GM18508 (cell line): ENCODE data around the gene ARSA.
"Not testable (repeated sequence)": the region's sequence is repeated elsewhere in the genome, so short reads cannot be mapped to it uniquely, and the experiment has no call there.

Experiments used
- ATAC-seq: cut with Tn5 transposase; IDR thresholded peaks from one replicate; pipeline ENCODE4 v1.9.1; 2021; ENCODE audit warnings: moderate number of reproducible peaks; ENCODE audit not compliant: insufficient read depth, unreplicated experiment

Gene ARSA

DNA sequence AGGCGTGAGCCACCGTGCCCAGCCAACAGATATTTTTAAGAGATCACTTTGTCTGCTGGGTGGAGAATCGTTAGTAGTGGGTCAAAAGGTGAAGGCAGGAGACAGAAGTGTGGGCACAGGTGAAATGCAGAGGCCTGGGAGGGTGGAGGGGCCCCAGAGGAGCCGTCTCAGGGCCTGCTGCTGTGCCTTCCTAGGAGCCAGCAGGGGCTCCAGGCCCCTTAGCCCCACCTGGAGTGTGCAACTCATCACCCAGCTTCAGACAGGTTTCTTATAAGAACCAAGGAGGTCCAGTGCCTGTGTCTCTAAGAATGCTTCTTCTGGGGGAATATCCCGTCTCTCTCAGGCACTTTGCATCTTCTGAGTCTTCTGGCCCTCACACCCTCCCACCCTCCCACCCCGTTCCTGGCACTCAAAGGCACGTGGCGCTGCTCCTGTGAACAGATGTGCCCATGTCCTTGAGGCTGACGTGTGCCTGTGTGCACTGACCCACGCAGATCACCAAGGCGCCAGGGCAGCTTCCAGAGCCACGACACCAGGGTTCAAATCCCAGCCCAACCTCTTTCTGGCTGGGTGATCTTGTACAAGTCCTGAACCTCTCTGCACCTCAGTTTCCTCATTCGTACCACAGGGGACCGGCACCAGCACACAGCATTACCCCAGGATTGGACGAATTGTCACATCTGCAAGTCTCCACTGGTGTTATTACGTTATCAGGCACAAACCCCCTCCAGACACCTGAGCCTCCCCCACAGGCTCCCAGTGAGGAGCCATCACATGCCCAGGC, 3.4 kb downstream of the ARSA start:
- no peak for ATAC-seq

DNA sequence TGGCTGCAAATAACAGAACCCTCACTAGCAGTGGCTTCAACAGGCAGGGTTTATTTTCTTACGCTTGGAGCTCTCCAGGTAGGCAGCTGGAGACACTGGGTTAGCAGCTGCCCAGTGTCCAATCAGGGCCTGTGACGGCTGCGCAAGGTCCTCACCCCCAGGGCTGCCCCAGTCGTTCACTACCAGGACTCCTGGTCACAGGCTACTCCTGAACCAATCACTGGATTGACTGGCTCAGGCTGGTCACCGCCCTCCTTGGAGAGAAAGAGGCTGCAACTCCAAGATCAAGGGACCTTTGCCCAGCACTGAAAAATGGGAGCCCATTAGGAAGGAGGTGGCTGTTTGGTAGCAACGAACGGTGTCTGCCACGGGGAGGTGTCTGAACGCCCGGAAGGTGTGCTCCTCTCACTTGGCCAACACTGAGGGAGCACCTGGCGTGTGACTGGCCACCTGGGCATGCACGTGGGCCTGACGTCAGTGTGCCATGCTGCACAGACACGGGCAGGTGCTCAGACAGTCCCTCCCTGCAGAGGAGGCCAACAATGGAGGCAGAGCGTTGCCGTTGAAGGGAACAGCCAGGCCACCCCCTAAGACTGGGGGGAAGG, 5.1 kb downstream of the ARSA start:
- no peak for ATAC-seq

DNA sequence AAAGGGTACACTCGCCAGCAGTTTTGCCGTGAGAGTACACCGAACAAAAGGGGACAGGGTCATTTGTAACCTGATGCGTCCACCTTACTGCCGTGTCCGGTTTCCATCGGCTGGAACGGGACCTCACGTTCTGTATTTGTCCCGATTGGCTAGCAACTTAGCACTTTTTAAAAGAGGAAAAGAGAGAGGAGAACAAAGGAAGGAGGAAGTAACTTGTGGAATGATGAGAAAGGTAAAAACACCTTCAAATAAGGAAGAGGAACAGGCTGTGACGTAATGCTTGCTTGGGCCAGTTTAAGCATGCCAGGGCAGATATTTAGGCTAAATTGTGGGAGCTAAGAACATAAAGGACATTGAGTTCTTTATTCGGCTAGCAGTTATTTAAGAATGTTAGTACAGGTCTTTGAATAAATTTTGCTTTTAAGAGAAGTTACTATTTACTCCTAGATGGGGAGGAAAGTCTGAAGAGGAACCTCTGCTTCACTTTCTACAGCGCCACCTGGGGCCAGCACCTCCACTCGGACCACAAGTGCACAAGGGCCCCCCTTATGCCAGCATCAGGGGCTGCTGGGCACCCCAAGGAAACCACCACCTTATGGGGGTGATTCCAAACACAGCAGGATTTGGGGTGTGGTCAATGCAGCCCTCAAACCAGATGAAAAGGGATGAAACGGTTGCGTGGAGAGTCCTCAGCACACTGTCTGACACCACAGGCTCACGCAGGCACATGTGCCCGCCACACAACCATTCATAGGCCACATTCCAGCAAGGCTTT, 5.8 kb downstream of the ARSA start:
- no peak for ATAC-seq

DNA sequence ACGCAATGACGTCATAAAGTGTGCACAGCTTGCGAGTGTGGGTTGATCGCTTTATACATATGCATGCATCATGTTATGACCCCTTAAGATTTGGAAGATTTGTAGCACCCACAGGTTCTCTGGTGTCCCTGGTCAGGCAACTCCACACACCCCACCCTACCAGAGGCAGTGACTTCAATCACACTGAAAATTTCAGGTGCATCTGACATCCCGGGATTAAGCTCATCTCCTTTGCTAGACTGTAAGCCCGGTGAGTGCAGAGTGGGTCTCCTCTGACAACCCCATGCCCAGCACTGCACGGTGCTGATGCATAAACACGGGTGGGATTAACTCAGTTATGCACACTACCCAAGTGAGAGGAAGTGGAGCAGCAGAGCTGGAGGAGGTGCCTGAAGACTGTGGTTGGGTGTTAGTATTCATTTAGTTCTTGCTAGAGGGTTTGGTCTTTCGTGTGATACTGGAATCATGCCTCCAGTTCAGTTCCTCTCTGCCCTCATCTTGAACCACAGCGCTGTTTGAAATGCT, 6.5 kb downstream of the ARSA start:
- no peak for ATAC-seq

DNA sequence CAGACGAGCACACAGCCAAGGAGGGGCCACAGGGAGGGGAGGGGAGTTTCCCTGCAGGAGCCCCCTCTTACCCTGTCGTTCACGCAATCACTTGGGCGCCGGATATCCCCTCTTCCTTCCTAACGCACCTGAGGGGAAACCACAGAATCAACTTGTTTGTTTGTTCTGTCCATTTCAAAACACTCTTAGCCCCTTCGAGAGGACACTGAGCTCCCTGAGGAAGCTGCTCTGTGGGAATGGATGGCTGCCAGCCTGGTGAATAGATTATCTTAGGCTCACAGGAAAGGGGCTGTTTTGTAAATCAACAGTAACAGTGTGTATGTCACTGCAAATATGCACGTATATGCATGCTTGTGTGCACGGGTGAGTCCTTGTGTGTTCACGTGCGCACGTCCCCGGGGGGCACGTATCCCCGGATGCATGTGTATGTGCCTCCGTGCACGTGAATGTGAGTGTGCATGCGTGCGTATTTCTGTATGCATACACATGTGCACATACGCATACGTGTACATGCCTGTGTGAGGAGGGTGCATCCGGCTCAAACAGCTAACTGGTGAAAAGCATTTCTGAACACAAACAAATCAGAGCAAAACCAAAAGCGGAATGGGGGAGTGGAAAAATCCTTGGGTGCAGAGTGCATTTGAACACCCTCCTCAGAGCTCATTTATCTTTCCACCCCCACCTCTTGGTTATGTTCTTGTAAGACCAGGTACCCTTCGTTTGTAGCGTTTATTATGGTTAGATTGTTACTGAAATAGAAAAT, 7.2 kb downstream of the ARSA start:
- no peak for ATAC-seq

DNA sequence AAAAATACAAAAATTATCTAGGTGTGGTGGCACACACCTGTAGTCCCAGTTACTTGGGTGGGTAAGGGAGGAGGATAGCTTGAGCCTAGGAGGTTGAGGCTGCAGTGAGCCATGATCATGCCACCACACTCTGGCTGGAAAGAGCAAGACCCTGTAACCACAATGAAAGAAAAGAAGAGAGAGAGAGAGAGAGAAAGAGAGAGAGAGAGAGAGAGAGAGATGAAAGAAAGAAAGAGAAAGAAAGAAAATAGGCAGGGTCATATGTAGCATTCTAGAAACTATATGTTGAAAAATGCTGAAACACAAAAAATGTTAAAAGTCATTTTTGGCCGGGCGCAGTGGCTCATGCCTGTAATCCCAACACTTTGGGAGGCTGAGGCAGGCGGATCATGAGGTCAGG, 13.7 kb downstream of the ARSA start:
- ATAC-seq: not testable (repeated sequence)

DNA sequence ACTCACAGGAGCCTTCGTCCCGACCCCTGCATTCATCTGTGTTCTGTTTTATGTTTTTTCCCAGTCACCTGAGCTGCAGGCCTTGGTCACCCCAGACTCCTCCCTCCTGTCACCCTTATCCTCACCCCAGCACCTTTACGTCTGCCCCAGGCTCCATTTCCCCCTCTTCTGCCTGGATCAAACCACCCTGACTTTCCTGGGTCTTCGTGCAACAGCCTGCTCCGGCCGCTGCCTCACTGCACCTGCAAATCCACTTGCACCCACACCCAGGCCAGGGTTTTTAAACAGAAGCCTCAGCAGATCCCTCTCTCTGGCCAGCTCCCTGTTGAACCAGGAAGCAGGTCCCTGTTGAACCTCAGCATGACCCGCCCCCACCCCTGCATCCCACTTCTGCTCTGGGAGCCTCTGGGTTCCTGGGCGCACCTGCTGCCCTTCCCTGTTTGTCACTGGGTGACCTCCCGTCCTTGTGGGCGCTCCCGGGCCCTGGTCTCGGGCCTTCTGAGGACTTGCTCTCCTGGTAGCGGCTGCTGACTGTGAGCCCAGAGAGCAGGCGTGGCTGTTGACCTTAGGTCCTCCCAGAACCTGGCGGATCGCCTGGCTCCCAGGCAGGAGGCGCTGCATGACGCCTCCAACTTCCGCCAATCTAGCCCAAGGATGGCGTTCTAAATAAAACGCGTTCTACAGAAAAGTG, 14.5 kb downstream of the ARSA start:
- ATAC-seq: no peak

DNA sequence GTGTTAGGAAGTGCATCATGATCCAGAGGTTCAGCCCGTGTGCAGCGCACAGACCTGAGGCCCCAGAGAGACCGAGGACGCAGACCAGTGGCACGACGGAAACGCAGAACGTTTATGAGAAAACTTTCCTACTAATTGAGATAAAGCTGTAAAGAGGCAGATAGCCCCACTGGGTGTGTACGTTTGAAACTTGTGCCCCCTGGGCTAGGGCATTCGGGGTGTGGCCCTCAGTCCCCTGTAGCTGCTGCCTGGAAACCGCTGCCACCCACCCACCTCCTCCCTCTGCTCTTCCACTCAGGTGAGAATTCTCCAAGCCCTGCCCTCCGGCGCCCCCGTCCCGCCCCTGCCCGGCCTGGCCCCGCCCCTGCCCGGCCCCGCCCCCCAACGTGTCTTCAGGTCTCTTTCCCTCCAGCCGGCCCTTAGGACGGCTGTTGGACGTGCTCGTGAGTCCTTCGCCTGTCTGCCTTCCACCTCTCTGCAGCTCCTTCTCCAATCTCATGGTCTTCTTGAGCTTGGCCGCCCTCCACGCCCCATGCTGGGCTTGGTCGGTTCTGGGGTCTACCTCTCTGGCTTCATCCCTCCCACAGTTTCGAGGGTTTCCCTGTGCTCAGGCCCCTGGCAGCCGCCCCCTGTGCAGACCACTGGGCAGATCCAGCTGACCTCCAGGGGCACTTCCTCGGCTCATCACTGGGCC, 15.3 kb downstream of the ARSA start:
- no peak for ATAC-seq

DNA sequence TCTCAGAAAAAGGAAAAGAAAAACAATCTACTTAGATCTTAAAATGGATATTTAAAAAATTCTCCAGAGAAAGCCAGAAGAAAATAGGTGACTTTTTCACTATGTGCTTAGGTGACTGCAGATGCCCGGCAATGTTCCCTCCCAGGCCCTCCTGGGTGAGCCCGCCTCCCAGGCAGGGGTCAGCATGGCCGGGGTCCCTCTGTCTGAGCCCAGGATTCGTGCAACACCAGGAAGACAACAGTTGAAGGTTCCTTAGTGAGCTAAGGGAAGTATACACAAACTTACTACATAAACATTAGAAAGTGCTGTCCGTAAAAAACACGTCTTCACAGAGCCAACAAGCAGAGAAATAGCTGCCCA, 15.8 kb downstream of the ARSA start:
- no peak for ATAC-seq

DNA sequence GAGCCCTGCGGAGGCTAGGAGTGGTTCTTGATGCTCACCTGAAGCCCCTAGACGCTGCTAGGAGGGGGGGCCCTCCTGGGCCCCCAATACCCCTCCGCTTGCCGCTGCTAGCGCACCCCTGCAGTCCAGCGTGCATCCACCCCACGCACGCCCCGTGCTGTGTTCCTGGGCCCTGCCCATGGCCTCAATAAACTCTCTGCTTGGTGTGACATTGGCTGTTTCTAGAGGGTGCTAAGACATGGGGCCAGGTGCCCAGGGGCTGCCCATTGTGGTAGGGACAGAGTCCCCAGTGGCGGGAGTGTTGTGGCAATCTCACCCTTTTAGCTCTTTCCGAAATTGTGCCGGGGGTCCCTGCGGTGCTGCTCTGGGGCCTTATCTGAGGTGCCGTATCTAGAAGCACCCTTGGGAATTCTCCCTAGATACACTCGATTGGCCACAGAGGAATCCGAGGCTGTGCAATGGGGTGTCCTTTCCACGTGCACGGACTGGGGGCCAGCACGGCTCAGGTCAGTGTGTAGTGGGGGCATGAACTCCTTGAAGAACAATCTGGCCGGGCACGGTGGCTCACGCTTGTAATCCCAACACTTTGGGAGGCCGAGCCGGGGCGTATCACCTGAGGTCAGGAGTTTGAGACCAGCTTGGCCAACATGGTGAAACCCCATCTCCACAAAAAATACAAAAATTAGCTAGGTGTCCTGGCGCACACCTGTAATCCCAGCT, 16.5 kb downstream of the ARSA start:
- ATAC-seq: no peak

DNA sequence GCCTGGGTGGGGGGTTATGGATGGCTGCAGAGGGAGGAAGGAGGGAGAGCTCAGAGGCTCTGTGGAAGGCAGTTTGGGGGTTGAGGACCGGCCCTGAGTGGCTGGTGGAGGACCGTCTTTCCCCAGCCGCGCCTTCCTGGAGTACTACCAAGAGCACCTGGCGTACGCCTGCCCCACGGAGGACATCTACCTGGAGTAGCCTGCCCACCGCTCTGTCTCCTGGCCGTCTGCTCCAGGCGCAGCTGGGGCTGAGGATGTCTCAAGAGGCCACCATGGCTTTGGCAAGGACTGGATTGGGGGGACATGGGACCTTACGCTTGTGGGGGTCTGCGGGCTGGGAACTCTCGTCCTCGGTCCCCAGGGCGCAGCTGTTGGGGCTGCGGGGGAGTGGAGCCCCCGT, 17.4 kb downstream of the ARSA start:
- ATAC-seq: no peak

DNA sequence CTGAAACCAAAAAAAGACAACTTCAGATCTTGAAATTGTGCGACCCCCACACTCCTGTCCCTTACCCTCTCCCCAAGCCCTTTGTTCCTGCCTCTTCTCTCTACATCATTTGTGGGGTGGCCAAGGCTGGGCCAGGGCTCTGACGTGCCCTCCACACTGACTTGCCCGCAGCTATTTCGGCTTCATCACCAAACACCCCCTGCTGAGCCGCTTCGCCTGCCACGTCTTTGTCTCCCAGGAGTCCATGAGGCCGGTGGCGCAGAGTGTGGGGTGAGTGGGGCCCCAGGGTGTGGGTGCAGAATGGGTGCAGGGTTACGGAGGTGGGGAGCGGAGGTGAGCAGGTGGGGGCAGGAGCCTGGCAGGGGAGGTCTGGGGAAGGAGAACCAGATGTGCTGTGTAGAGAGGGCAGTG, 17.9 kb downstream of the ARSA start:
- ATAC-seq: no peak

DNA sequence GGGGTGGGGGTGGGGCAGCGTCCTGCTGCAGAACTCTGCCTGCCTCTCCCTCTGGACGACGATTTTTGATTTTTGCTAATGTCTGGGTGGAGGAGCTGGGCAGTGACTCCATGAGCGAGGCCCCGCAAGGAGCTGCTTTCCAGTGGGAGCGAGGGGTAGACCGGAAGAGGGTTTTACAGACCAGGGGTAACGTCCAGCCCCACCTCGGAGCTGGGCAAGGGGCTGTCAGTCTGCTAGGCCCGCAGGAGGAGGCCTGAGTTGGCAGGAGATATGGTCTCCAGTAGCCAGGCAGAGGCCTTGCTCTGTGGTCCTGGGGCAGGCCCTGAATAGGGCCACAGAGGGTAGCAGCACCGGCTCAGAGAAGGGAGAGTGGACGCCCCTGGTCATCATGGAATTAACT, 18.4 kb downstream of the ARSA start:
- ATAC-seq: no peak

DNA sequence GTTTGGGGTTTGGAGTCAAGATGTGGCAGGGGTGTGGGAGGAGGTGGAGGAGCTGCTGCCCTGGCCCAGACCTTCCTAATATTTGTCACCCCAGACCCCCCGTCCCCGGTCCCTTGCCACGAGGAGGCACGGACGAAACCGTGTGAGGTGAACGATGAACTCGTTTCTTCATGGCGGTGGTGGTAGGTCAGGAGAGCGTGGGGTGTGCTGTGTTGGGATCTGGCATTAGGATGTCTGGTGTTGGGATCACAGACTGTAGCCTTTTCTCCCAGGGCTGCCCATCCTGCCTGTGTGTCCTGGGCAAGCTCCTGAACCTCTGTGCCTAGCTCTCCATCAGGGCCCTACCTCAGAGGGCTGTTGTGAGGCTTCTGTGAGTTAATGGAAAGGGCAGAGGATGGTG, 19.0 kb downstream of the ARSA start:
- ATAC-seq: no peak

DNA sequence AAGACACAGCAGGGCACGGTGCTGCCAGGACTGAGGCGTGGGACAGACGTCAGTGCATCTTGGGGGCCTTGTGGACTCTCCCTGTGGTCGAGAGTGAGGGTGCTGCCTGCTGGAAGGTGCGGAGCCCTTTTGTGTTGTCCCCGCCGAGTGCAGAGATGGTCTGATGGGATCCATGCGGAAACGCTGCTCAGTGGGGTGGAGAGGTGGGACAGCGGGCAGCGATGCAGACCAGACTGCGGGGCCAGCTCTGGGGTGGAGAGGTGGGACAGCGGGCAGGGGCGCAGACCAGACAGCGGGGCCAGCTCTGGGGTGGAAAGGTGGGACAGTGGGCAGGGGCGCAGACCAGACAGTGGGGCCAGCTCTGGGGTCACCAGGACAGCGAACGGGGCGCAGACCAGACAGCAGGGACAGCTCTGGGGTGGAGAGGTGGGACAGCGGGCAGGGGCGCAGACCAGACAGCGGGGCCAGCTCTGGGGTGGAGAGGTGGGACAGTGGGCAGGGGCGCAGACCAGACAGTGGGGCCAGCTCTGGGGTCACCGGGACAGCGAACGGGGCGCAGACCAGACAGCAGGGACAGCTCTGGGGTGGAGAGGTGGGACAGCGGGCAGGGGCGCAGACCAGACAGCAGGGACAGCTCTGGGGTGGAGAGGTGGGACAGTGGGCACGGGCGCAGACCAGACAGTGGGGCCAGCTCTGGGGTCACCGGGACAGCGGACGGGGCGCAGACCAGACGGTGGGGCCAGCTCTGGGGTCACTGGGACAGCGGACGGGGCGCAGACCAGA, 19.7 kb downstream of the ARSA start:
- not testable (repeated sequence) for ATAC-seq

DNA sequence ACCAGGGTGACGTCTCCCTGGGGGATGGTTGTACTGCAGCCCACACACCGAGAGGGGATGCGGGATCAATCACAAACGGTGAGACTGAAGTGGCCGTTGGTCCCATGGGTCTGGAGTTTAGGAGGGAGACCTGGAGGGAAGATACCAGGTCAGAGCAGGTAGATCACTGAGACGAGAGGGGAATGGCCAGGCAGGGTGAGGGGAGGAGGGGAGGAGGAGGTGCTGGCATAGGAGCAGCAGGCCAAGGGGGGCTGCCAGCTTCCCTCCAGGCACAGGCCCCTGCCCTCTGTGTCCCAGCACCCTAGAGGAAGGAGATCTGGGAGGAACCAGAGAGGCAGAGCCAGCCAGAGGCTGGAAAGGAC, 20.3 kb downstream of the ARSA start:
- no peak for ATAC-seq

DNA sequence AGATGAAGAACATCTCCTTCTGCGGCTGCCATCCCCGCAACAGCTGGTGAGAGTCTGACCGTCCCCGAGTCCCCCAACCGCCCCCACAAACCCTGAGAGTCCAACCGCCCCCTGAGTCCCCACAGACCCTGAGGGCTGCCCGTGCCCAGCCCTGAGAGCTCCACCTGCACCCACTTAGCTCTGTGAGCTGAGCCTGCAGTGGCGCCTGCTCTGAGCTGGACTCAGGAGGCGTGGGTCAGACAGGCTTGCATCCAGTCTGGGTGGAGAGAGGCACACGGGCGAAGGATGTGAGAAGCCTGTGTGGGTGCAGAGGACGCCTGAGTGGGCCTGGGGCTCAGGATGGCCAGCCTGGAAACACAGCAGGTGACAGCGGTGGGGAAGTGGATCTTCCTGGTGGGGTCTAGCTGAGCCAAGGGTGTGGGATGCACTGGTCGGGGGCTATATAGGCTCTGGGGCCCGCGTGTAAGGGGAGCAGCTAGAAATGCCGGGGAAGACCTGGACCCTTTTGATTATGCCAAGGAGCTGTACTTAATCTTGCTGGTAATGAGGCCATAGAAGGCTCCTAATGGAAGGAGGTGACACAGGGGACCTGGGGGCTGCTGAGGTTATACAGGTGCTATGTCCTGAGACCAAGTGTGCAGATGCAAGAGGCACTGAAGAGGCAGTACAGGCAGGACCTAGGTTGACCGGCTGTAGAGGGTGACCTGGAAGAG, 20.9 kb downstream of the ARSA start:
- ATAC-seq: no peak
